C1 segment of cervical spinal cord (tissue), 14 donors: ENCODE measurements around the gene NXN.
"Not testable (repeated sequence)": the region's sequence is repeated elsewhere in the genome, so short reads cannot be mapped to it uniquely, and the experiment has no call there.

Experiments
- DNase-seq, 14 donors: peaks; one replicate each; lab custom pipeline; 2025; lab: John Stamatoyannopoulos, UW

NXN gene

GRCh38 chr17:956905-957304, 22.7 kb downstream of the NXN start:
- no peak for DNase-seq

- DNase-seq = no peak
Measured at GRCh38 chr17:954431-955164, 25.0 kb downstream of the NXN start.

GRCh38 chr17:953767-954166, 25.8 kb downstream of the NXN start:
- no peak for DNase-seq

- not testable (repeated sequence) for DNase-seq
Measured at GRCh38 chr17:952592-952991, 27.0 kb downstream of the NXN start.

- no peak for DNase-seq
Measured at GRCh38 chr17:951325-952132, 28.0 kb downstream of the NXN start.

- DNase-seq = no peak
Measured at GRCh38 chr17:949623-950303, 29.8 kb downstream of the NXN start.

GRCh38 chr17:948284-948852, 31.2 kb downstream of the NXN start:
- DNase-seq = no peak

- DNase-seq = no peak
Measured at GRCh38 chr17:946510-947236, 32.9 kb downstream of the NXN start.

- no peak for DNase-seq
Measured at GRCh38 chr17:945672-946071, 33.9 kb downstream of the NXN start.

GRCh38 chr17:944266-944826, 35.2 kb downstream of the NXN start:
- DNase-seq = peak in 1 of 14 donors; percentile 1

GRCh38 chr17:935485-935884, 44.1 kb downstream of the NXN start:
- peak in 4 of 14 donors; percentile 7 to 41 (median 12) for DNase-seq

- DNase-seq = no peak
Measured at GRCh38 chr17:933312-934073, 46.1 kb downstream of the NXN start.

GRCh38 chr17:930258-930657, 49.3 kb downstream of the NXN start:
- no peak for DNase-seq

- DNase-seq = no peak
Measured at GRCh38 chr17:929586-929985, 50.0 kb downstream of the NXN start.

GRCh38 chr17:927611-928461, 51.7 kb downstream of the NXN start:
- no peak for DNase-seq

GRCh38 chr17:925817-926216, 53.8 kb downstream of the NXN start:
- no peak for DNase-seq

GRCh38 chr17:924711-925475, 54.7 kb downstream of the NXN start:
- DNase-seq = no peak

- not testable (repeated sequence) for DNase-seq
Measured at GRCh38 chr17:924306-924705, 55.3 kb downstream of the NXN start.

GRCh38 chr17:923633-924032, 55.9 kb downstream of the NXN start:
- DNase-seq = no peak
